WTC11 (cell line): ENCODE data around the gene MFNG.

Source experiments
- CBFB ChIP-seq: sonication (generic); formaldehyde crosslinking; IDR thresholded peaks from 2 replicates; pipeline ENCODE4 v1.8.1; 2022; ENCODE audit warnings: mild to moderate bottlenecking, low read depth, missing genetic modification reagents
- CDX4 ChIP-seq: fragments of 250-450 bp; sonication (Bioruptor Pico); IDR thresholded peaks from 2 replicates; pipeline ENCODE4 v1.9.0; 2021; ENCODE audit warnings: moderate library complexity, mild to moderate bottlenecking, inconsistent platforms, borderline replicate concordance
- CTCF ChIP-seq: fragments of 200-600 bp; IDR thresholded peaks from 2 replicates; pipeline ENCODE4 v1.8.0; 2022; ENCODE audit warnings: antibody characterized with exemption
- GABPB1 ChIP-seq: sonication (generic); formaldehyde crosslinking; IDR thresholded peaks from 2 replicates; pipeline ENCODE4 v1.8.1; 2023; ENCODE audit warnings: mild to moderate bottlenecking, missing genetic modification reagents
- IRF2 ChIP-seq: sonication (generic); formaldehyde crosslinking; IDR thresholded peaks from 2 replicates; pipeline ENCODE4 v1.8.0; 2022; ENCODE audit warnings: low read depth, missing genetic modification reagents, borderline replicate concordance
- JUN ChIP-seq: sonication (generic); formaldehyde crosslinking; IDR thresholded peaks from 2 replicates; pipeline ENCODE4 v1.8.0; 2023; ENCODE audit warnings: mild to moderate bottlenecking, missing genetic modification reagents
- NFYB ChIP-seq: sonication (generic); formaldehyde crosslinking; conservative IDR thresholded peaks from 2 replicates; pipeline ENCODE4 v1.8.0; 2022; ENCODE audit warnings: low read depth, missing genetic modification reagents
- NR2C2 ChIP-seq: sonication (generic); formaldehyde crosslinking; IDR thresholded peaks from 2 replicates; pipeline ENCODE4 v1.8.0; 2022; ENCODE audit warnings: mild to moderate bottlenecking, missing genetic modification reagents
- TEAD4 ChIP-seq: sonication (generic); formaldehyde crosslinking; IDR thresholded peaks from 2 replicates; pipeline ENCODE4 v1.8.0; 2022; ENCODE audit warnings: mild to moderate bottlenecking, missing genetic modification reagents
- ZBTB43 ChIP-seq: sonication (generic); formaldehyde crosslinking; IDR thresholded peaks from 2 replicates; pipeline ENCODE4 v1.8.1; 2023; ENCODE audit warnings: mild to moderate bottlenecking, missing genetic modification reagents
- ZNF232 ChIP-seq: sonication (generic); formaldehyde crosslinking; IDR thresholded peaks from 2 replicates; pipeline ENCODE4 v1.8.0; 2022; ENCODE audit warnings: mild to moderate bottlenecking, missing genetic modification reagents

GRCh38 chr22:37479196-37479595 lies 7.0 kb downstream of the MFNG start:
- no peak for TF ChIP-seq CTCF
- TF ChIP-seq CBFB = no peak
- TF ChIP-seq CDX4 (CRISPR knock-in tag) = no peak
- no peak for TF ChIP-seq IRF2 (CRISPR knock-in tag)
- TF ChIP-seq ZNF232 = no peak
- no peak for TF ChIP-seq NR2C2 (CRISPR knock-in tag)
- no peak for TF ChIP-seq NFYB (CRISPR knock-in tag)
- no peak for TF ChIP-seq JUN (CRISPR knock-in tag)
- no peak for TF ChIP-seq GABPB1 (CRISPR knock-in tag)
- TF ChIP-seq ZBTB43 (CRISPR knock-in tag) = no peak
- no peak for TF ChIP-seq TEAD4 (CRISPR knock-in tag)
